Motor neuron (in vitro differentiated cells): ENCODE measurements around the gene PPP2R5B. TPM values are rescaled to one million over a fixed set of nuclear protein-coding genes. Genes with fewer than 3 reads are reported as not detected.

Experiments
- ATAC-seq, 8 experiments: fragments of 200-7000 bp; cut with Tn5 transposase; replicated peaks in 6 of 8; 2 replicates each; pipeline ENCODE4 v1.8.0; 2021; ENCODE audit warnings: mild to moderate bottlenecking in 8 of 8, moderate library complexity in 8 of 8
- H3K27ac ChIP-seq, 2 donors: fragments of 250-450 bp; sonication (Bioruptor Pico); 2 replicates each; pipeline ENCODE4 v1.9.0; 2021; ENCODE audit warnings: antibody characterized with exemption in 2 of 2, mild to moderate bottlenecking in 2 of 2, moderate library complexity in 1 of 2
- H3K4me1 ChIP-seq, 2 donors: fragments of 250-450 bp; sonication (Bioruptor Pico); replicated peaks in 1 of 2; 2 replicates each; pipeline ENCODE4 v1.6.1; 2021; ENCODE audit warnings: antibody characterized with exemption in 2 of 2, mild to moderate bottlenecking in 2 of 2, moderate library complexity in 1 of 2
- H3K4me3 ChIP-seq, 5 donors: fragments of 250-450 bp; sonication (Bioruptor Pico); 2 replicates each; pipeline ENCODE4 v1.9.0; 2021; ENCODE audit warnings: antibody characterized with exemption in 5 of 5, mild to moderate bottlenecking in 5 of 5, moderate library complexity in 4 of 5
- WGBS, 10 experiments: fragments of 450-650 bp; shearing (Covaris generic); methylation state at CpG; one replicate each; pipeline ENCODE4 v1.0.0; 2022; 5-methylcytosine and 5-hydroxymethylcytosine counted together
- in situ Hi-C, 9 experiments: fragments of 400-800 bp; cut with MboI; loops; one replicate each; pipeline ENCODE4 v1.15.0; 2021; ENCODE audit warnings: low sequenced_read_pairs in 9 of 9, low pct_unique_long_range_greater_than_20kb in 2 of 9; ENCODE audit not compliant: unreplicated experiment in 9 of 9
- total RNA-seq, 8 experiments: library from RNA; unstranded; fragments of 300-600 nt; gene quantifications; 2 replicates each; pipeline versions ENCODE4 v1.2.3 to v1.2.4, GENCODE V29; 2022

PPP2R5B gene
- total RNA-seq, 8 experiments from 2014 or later: 8.4 to 48.7 (median 25.8) TPM

DNA sequence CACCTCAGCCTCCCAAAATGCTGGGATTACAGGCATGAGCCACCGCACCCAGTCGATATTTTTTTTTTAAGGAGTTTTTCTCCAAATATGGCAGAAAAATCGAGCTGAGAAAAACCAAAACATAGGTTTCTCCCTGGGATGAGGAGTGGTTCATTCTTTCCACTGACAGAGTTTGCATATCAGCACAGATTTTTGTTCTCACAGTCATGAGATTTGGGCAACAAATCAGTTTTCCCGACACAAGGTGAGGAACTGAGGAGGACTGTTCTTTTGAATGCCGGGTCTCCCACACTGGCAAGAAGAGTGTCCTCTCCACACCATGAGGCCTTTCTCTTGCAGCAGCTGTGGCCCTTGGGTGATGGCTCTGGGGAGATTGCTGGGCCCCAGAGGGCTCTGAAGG is 42.2 kb upstream of the PPP2R5B start:
- Histone ChIP-seq H3K27ac (no peak overlapping the region), H3K4me1 (peaks cover 28 to 34% of the 10 kb centered on the region in 2 donors), H3K4me3 (no peak overlapping the region)
- whole genome bisulfite sequencing, 10 experiments: 51 to 90% (median 67%) methylated on average over 1 to 5 of the region's 5 CpGs; no CpG with 5 or more reads in 6 of the 10 experiments
- in situ Hi-C loops: no loop called here
- ATAC-seq: no peak

DNA sequence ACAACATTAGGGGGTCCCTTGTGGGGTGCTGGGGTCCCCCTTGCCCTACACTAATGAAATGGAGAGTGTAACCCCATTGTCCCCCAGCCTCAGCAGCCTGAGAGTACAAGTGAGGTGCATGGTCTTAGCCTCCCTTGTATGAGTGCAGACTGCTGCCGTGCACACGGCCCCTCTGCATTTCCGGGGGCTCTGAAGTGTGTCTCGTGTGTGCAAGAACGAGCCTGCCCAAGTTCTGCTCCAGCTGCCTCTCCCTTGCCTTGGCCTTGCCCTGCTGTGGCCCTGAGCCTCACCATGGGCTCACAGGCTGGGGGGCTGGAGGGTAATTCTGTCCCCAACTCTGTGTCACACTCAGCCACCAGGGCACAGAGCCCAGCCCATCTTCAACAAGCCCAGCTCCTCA is 40.9 kb upstream of the PPP2R5B start:
- no peak for ATAC-seq
- 81 to 90% methylated on average over 2 to 3 of the region's 5 CpGs; no CpG with 5 or more reads in 8 of the 10 experiments for WGBS, 10 experiments
- in situ Hi-C loops: no loop called here
- Histone ChIP-seq H3K4me1 (peaks cover 37 to 47% of the 10 kb centered on the region in 2 donors), H3K27ac (no peak overlapping the region), H3K4me3 (no peak overlapping the region)

DNA sequence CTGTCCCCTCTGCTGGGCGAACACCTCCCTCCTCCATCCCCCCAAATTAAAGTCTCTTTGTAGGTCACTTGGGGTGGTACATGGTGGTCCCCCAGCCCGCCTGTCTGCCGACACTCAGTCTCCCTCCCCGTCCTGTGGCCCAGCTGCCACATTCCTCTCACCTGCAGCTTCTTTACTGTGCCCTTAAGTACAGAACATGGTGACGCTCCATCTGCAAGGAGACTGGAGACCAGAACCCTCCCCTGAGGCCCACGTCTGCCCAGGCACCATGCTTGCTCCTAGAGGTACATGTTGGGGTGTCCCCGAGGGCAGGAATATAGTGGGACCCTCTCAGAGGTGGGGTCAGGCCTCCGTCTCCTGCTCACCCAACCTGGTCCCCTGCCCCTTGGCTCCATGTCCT is 40.5 kb upstream of the PPP2R5B start:
- in situ Hi-C loops: no loop called here
- WGBS, 10 experiments: 90 to 100% (median 93%) methylated on average over 1 to 3 of the region's 8 CpGs; no CpG with 5 or more reads in 7 of the 10 experiments
- peaks cover 40 to 51% of the 10 kb centered on the region in 2 donors for H3K4me1 ChIP-seq
- no peak overlapping the region for H3K27ac ChIP-seq
- H3K4me3 ChIP-seq: no peak overlapping the region
- ATAC-seq: no peak

DNA sequence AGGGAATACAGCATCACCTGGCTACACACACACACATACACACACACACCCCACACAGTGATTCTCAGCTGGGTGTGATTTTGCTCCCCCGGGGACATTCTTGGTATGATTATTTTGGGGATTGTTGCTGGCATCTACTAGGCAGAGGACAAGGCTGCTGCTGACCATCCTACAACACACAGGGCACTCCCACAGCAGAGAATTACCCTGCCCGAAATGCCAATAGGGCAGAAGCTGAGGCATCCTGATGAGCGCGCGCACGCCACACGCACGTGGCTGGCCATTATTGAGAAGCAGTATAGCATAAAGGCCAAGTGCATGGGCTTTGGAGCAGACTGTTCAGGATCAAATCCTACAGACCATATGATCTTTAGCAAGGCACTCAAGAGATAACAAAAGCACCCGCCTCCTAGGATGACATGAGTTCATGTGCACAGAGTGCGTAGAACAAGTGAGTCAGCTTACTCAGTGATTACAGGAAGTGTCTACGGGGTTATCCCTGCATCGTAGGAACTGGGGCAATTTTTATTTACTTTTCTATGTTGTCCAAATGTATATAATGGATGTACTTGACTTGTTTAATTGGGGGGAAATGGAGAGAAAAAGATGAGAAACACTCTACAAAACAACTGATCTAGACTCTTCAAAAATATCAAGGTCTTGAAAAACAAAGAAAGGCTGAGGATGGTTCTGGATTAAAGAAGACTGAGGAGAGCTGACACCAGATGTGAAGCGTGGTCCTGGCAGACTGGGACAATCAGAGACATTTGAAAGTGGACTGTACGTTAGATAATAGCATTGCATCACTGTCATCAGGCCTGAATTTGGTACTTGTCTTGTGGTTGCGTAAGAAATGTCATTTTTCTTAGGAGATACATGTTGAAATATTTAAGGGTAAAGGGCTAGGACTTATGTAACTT is 38.9 kb upstream of the PPP2R5B start:
- 69 to 94% (median 82%) methylated on average over 2 to 14 of the region's 15 CpGs; no CpG with 5 or more reads in 1 of the 10 experiments for WGBS, 10 experiments
- H3K4me3 ChIP-seq: no peak overlapping the region
- H3K4me1 ChIP-seq: peaks cover 27 to 39% of the 10 kb centered on the region in 2 donors
- in situ Hi-C loops: no loop called here
- no peak overlapping the region for H3K27ac ChIP-seq
- peak in 4 of 8 experiments; percentile 27 to 53 (median 41) for ATAC-seq

DNA sequence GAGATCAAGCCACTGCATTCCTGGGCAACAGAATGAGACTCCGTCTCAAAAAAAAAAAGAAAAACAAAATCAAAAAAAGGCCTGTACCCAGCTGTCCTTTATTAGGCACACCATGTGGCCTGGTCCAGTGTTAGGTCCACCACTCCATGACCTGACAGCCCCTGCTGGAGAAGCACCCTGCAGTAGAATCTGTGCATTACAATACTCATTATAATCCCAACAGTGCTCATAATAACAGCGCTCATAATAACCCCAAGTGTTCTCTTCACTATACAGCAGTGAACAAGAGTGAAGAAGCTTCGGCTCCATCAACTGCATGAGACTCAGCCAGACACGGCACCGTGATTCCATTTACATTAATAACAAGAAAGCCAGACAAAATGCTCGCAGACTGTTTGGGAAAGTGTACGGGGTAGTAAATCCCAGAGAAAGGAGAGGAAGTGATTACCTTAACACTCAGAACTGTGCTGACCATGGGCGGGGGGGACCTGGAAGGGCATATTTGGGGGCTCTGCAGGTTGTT is 37.2 kb upstream of the PPP2R5B start:
- Histone ChIP-seq H3K27ac (peak overlapping the region in 1 of 2 donors; percentile 57), H3K4me1 (peaks cover 13 to 24% of the 10 kb centered on the region in 2 donors), H3K4me3 (no peak overlapping the region)
- WGBS, 10 experiments: 40 to 92% (median 81%) methylated on average over 1 to 7 of the region's 8 CpGs; no CpG with 5 or more reads in 2 of the 10 experiments
- in situ Hi-C loops: no loop called here
- no peak for ATAC-seq

- ATAC-seq: peak; percentile 74 to 93 (median 81)
- H3K4me3 ChIP-seq: peak overlapping the region in 2 of 5 donors; percentile 10 to 14
- peak overlapping the region; percentile 15 to 57 for H3K27ac ChIP-seq
- WGBS, 10 experiments: 57 to 75% (median 68%) methylated on average over 1 to 6 of the region's 34 CpGs; no CpG with 5 or more reads in 6 of the 10 experiments
- in situ Hi-C loops: no loop called here
- H3K4me1 ChIP-seq: peaks cover 13 to 24% of the 10 kb centered on the region in 2 donors
Observed at GRCh38 chr11:64887757-64888405, 36.6 kb upstream of the PPP2R5B start.

DNA sequence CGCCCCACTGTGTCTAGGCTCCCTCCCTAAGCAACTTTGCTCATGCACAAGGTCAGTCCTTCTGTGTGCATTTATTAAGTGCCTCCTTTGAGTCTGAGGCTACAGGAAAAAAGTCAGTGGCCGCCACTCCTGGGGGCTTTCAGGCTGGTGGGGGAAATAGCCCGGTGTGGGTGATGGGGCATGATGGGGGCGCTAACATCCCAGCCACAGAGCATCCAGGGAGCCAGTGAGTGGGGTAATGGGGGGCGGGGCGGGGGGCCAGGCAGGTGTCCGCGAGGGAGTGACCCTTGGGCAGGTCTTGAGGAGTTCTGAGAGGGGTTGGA is 36.1 kb upstream of the PPP2R5B start:
- H3K27ac ChIP-seq: peak overlapping the region; percentile 15 to 57
- H3K4me3 ChIP-seq: no peak overlapping the region
- no peak for ATAC-seq
- peaks cover 13 to 28% of the 10 kb centered on the region in 2 donors for H3K4me1 ChIP-seq
- WGBS, 10 experiments: 50% methylated on average over 1 of the region's 8 CpGs; no CpG with 5 or more reads in 9 of the 10 experiments
- in situ Hi-C loops: no loop called here

DNA sequence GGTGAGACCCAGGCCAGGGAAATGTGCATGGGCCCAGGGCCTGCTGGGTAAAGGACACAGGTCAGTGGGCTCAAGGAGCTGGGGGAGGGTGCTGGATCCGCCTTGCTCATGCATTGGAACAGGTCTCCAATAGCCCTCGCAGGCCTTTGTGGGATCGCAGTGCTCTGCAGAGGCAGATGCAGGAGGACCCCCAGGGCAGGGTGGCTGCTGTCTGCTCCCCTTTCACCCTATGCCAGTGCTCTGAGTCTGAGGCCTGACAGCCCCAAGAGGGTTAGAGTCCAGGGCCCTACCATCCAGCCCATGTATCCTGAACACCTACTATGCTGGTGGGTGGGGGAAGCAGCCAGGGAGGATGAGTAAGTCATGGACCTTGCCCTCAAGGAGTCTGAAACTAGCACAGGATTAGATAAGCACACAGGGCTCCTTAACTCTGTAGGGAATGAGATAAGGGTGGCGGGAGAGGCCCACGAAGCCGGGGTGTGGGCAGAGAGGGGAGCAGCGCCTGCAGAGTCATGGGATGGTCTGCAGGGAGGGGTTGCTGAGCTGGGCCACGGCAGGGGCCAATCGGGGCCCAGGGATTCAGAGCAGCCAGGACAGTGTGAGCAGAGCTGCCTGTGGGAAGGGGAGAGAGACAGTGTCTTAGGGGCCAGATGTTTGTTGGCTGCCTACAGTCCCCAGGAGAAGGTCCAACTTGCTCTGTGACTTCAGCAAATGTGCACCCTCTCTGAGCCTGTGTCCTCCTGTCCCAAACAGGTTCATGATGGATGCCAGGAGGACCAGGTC is 35.6 kb upstream of the PPP2R5B start:
- peak overlapping the region in 1 of 2 donors; percentile 3 for H3K27ac ChIP-seq
- ATAC-seq: peak in 3 of 8 experiments; percentile 5 to 13 (median 7)
- peaks cover 14 to 33% of the 10 kb centered on the region in 2 donors for H3K4me1 ChIP-seq
- WGBS, 10 experiments: 0 to 100% (median 78%) methylated on average over 1 to 3 of the region's 9 CpGs; no CpG with 5 or more reads in 7 of the 10 experiments
- no peak overlapping the region for H3K4me3 ChIP-seq
- in situ Hi-C loops: no loop called here

- ATAC-seq: no peak
- no peak overlapping the region for H3K27ac ChIP-seq
- in situ Hi-C loops: loop anchor here in 1 of 9 experiments (10.0 kb wide), 1 partner anchor 46 kb away; the partner anchor contains the start of gene CDC42BPG
- no peak overlapping the region for H3K4me3 ChIP-seq
- 87 to 94% methylated on average over 3 of the region's 7 CpGs; no CpG with 5 or more reads in 8 of the 10 experiments for WGBS, 10 experiments
- H3K4me1 ChIP-seq: peaks cover 16 to 36% of the 10 kb centered on the region in 2 donors
Observed at GRCh38 chr11:64890522-64890939, 34.0 kb upstream of the PPP2R5B start.

- WGBS, 10 experiments: 40 to 94% (median 84%) methylated on average over 2 to 6 of the region's 25 CpGs; no CpG with 5 or more reads in 6 of the 10 experiments
- no peak overlapping the region for H3K27ac ChIP-seq
- H3K4me3 ChIP-seq: no peak overlapping the region
- in situ Hi-C loops: loop anchor here in 1 of 9 experiments (10.0 kb wide), 1 partner anchor 47 kb away; the partner anchor contains the start of gene CDC42BPG
- ATAC-seq: no peak
- peaks cover 16 to 33% of the 10 kb centered on the region in 2 donors for H3K4me1 ChIP-seq
Observed at GRCh38 chr11:64891215-64891848, 33.2 kb upstream of the PPP2R5B start.

DNA sequence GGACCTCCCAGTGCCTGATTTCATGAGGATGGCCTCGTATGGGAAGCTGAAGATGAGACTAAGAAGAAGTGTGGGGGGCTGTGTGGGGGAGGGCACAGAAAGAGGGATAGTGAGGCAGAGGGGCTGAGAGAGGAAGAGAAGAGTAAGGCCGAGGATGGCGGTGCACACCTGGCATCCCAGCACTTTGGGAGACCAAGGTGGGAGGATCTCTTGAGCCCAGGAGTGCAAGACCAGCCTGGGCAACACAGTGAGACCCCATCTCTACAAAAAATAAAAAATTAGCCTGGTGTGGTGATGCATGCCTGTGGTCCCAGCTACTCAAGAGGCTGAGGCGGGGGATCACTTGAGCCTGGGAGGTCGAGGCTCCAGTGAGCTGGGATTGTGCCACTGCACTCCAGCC is 32.6 kb upstream of the PPP2R5B start:
- no peak for ATAC-seq
- in situ Hi-C loops: loop anchor here in 1 of 9 experiments (10.0 kb wide), 1 partner anchor 47 kb away; the partner anchor contains the start of gene CDC42BPG
- Histone ChIP-seq H3K4me3 (no peak overlapping the region), H3K4me1 (peaks cover 16 to 33% of the 10 kb centered on the region in 2 donors), H3K27ac (no peak overlapping the region)
- 10 to 100% (median 31%) methylated on average over 1 to 2 of the region's 5 CpGs; no CpG with 5 or more reads in 6 of the 10 experiments for WGBS, 10 experiments

DNA sequence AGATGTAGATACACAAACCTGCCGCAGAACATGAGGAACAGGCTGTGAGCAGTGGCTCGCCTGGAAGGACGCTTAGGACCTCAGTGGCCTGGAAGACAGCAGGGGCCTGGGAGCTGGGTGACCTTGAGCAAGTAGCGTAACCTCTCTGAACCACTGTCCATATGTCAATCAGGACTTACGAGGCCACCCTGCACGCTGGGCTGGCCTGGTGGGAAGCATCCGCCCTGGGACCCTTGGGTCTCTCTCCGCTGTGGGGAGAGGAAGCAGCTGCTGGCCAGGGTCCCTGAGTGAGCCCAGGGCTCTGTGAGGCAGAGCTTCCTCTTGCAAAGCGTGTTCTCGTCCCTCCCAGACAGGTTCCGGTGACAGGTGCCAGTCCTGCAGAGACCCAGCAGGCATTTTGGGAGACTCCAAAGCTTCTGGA is 32.1 kb upstream of the PPP2R5B start:
- in situ Hi-C loops: loop anchor here in 1 of 9 experiments (10.0 kb wide), 1 partner anchor 48 kb away; the partner anchor contains the start of gene CDC42BPG
- ATAC-seq: no peak
- WGBS, 10 experiments: 65 to 100% (median 91%) methylated on average over 1 to 4 of the region's 11 CpGs; no CpG with 5 or more reads in 3 of the 10 experiments
- no peak overlapping the region for H3K27ac ChIP-seq
- no peak overlapping the region for H3K4me3 ChIP-seq
- peaks cover 16 to 28% of the 10 kb centered on the region in 2 donors for H3K4me1 ChIP-seq
